Subcutaneous preadipocyte (primary cell): ENCODE measurements around the gene KIFAP3. TPM values are rescaled to one million over a fixed set of nuclear protein-coding genes. Genes with fewer than 3 reads are reported as not detected.

ENCODE experiments used
- small RNA-seq: library from RNA; depleted of rRNA; stranded (forward); fragments of <200 nt; gene quantifications from one replicate; pipeline ENCODE3, GENCODE V24; 2012
- total RNA-seq: library from RNA; depleted of rRNA; stranded (reverse); fragments of >200 nt; gene quantifications from 2 replicates; pipeline ENCODE4 v1.2.3, GENCODE V29; 2012

The KIFAP3 gene
- 26.4 and 27.2 TPM in 2 replicates for total RNA-seq

GRCh38 chr1:170074250-170075157 is at the start of gene KIFAP3:
KIFAP3 (minus strand) TSS chr1:170074695; CDS start chr1:170074467, 228 bp downstream.

GRCh38 chr1:169893645-169894423 is 180.7 kb downstream of the KIFAP3 start, which contains the start of gene SCYL3:
SCYL3 (minus strand) TSS chr1:169893896; CDS start chr1:169888840, 5,056 bp downstream.

Small RNA genes lying within 50 kb of the gene (small RNA-seq; reads per million reads assigned to genes)
- gene MRPS10P1 = not detected

Other genes with a start within 250 kb of the KIFAP3 start
- gene SCYL3, start 180.8 kb downstream of the KIFAP3 start, total RNA-seq = 5.1 and 6.1 TPM in 2 replicates
- gene NTMT2, start 71.3 kb upstream of the KIFAP3 start, total RNA-seq = not detected in 2 replicates